Activated CD8-positive, alpha-beta T cell treated with anti-CD3 and anti-CD28 coated beads for 36 hours (primary cell): ENCODE measurements around the gene TYW3. TPM values are rescaled to one million over a fixed set of nuclear protein-coding genes. Genes with fewer than 3 reads are reported as not detected.
A peak's percentile ranks its signal among the peaks of the same experiment; 100 is the strongest.
"Not testable (repeated sequence)": the region's sequence is repeated elsewhere in the genome, so short reads cannot be mapped to it uniquely, and the experiment has no call there.

Experiments used
- ATAC-seq: fragments of 200-7000 bp; cut with Tn5 transposase; one replicate; pipeline ENCODE4 v1.10.0; 2021; ENCODE audit warnings: mild to moderate bottlenecking, moderate library complexity
- CTCF ChIA-PET: fragments of 350-600 bp; sonication (Branson Sonifier 250); formaldehyde crosslinking; loops from one replicate; lab custom pipeline; 2021; ENCODE audit warnings: antibody characterized with exemption; lab: Charles Lee
- POLR2A ChIA-PET: fragments of 350-600 bp; sonication (Branson Sonifier 250); formaldehyde crosslinking; loops from one replicate; lab custom pipeline; 2021; ENCODE audit warnings: antibody characterized with exemption; lab: Charles Lee
- DNase-seq: peaks from one replicate; pipeline ENCODE4 v3.0.0-alpha.2; 2020
- H3K27ac Mint-ChIP-seq: one replicate; pipeline ENCODE4 v1.8.0; 2021; ENCODE audit warnings: mild to moderate bottlenecking, mixed read lengths
- H3K27me3 Mint-ChIP-seq: one replicate; pipeline ENCODE4 v1.8.0; 2021; ENCODE audit warnings: mixed read lengths
- H3K36me3 Mint-ChIP-seq: one replicate; pipeline ENCODE4 v1.8.0; 2021; ENCODE audit warnings: low read depth, mixed read lengths
- H3K4me1 Mint-ChIP-seq: one replicate; pipeline ENCODE4 v1.8.0; 2021; ENCODE audit warnings: low read depth, mixed read lengths
- H3K4me3 Mint-ChIP-seq: one replicate; pipeline ENCODE4 v1.8.0; 2021; ENCODE audit warnings: mild to moderate bottlenecking, moderate library complexity, mixed read lengths
- H3K9me3 Mint-ChIP-seq: one replicate; pipeline ENCODE4 v1.8.0; 2021; ENCODE audit warnings: mixed read lengths
- CTCF ChIP-seq: fragments of 200-600 bp; IDR thresholded peaks from one replicate; pipeline ENCODE4 v1.8.0; 2022; ENCODE audit warnings: antibody characterized with exemption, mild to moderate bottlenecking
- intact Hi-C: fragments of 100-400 bp; cut with micrococcal nuclease; formaldehyde crosslinking; loops from one replicate; pipeline ENCODE4 v1.10.0; 2022
- total RNA-seq, 2 experiments: library from RNA; stranded (reverse); gene quantifications; one replicate each; pipeline ENCODE4 v1.2.3, GENCODE V29; 2021

Gene TYW3
- total RNA-seq, 2 experiments from 2014 or later = 22.0 to 24.4 TPM

- ChIA-PET POLR2A (no interaction called here), CTCF (interaction anchor here (0.7 kb wide), 1 partner anchor 20 kb away, joined by 3 read pairs; the partner anchor contains the start of genes CRYZ and TYW3)
- H3K9me3 Mint-ChIP-seq = peaks cover 14% of the 10 kb centered on the region
- no peaks in the 10 kb centered on the region for H3K27me3 Mint-ChIP-seq
- DNase-seq = no peak
- intact Hi-C loops = no loop called here
- peaks cover 62% of the 10 kb centered on the region for H3K36me3 Mint-ChIP-seq
- H3K4me1 Mint-ChIP-seq = peaks cover 7% of the 10 kb centered on the region
- no peak overlapping the region for H3K4me3 Mint-ChIP-seq
- no peak for ATAC-seq
- H3K27ac Mint-ChIP-seq = no peak overlapping the region
- no peak for TF ChIP-seq CTCF
Observed at GRCh38 chr1:74753104-74753503, 20.2 kb downstream of the TYW3 start.

- POLR2A ChIA-PET = no interaction called here
- CTCF ChIA-PET = interaction anchor here (0.7 kb wide), 1 partner anchor 16 kb away, joined by 3 read pairs; no protein-coding TSS in a partner anchor
- H3K36me3 Mint-ChIP-seq = peaks cover 65% of the 10 kb centered on the region
- intact Hi-C loops = no loop called here
- DNase-seq (no peak), ATAC-seq (peak; percentile 27)
- peaks cover 14% of the 10 kb centered on the region for H3K9me3 Mint-ChIP-seq
- H3K4me3 Mint-ChIP-seq = no peak overlapping the region
- H3K4me1 Mint-ChIP-seq = peaks cover 7% of the 10 kb centered on the region
- no peak for TF ChIP-seq CTCF
- H3K27me3 Mint-ChIP-seq = no peaks in the 10 kb centered on the region
- H3K27ac Mint-ChIP-seq = no peak overlapping the region
Observed at GRCh38 chr1:74755475-74755874, 22.5 kb downstream of the TYW3 start.

- H3K4me1 Mint-ChIP-seq, POLR2A ChIA-PET, ATAC-seq, H3K27me3 Mint-ChIP-seq, H3K4me3 Mint-ChIP-seq, H3K27ac Mint-ChIP-seq, intact Hi-C loops, DNase-seq: not testable (repeated sequence)
- Mint-ChIP-seq H3K9me3 (peaks cover 14% of the 10 kb centered on the region), H3K36me3 (peaks cover 70% of the 10 kb centered on the region)
- CTCF ChIA-PET = interaction anchor here (1.2 kb wide), 2 partner anchors 10 to 67 kb away, joined by 3 read pairs; no protein-coding TSS in a partner anchor
Observed at GRCh38 chr1:74756650-74757049, 23.7 kb downstream of the TYW3 start.

- intact Hi-C loops = no loop called here
- ATAC-seq (peak; percentile 84), DNase-seq (no peak)
- Mint-ChIP-seq H3K27ac (peak overlapping the region; percentile 72), H3K9me3 (peaks cover 2% of the 10 kb centered on the region), H3K4me3 (no peak overlapping the region), H3K36me3 (peaks cover 36% of the 10 kb centered on the region), H3K4me1 (peaks cover 18% of the 10 kb centered on the region), H3K27me3 (no peaks in the 10 kb centered on the region)
- ChIA-PET POLR2A (no interaction called here), CTCF (interaction anchor here (1.9 kb wide), 1 partner anchor 8 kb away, joined by 7 read pairs; no protein-coding TSS in a partner anchor)
- no peak for TF ChIP-seq CTCF
Observed at GRCh38 chr1:74763807-74764206, 30.9 kb downstream of the TYW3 start.

- peaks cover 25% of the 10 kb centered on the region for H3K36me3 Mint-ChIP-seq
- no peak for ATAC-seq
- ChIA-PET CTCF (interaction anchor here (1.0 to 1.3 kb wide), 2 partner anchors 9 to 33 kb away, joined by 3 to 4 read pairs; no protein-coding TSS in a partner anchor), POLR2A (no interaction called here)
- intact Hi-C loops = no loop called here
- H3K9me3 Mint-ChIP-seq = peaks cover 2% of the 10 kb centered on the region
- H3K27me3 Mint-ChIP-seq = no peaks in the 10 kb centered on the region
- H3K4me1 Mint-ChIP-seq = peaks cover 16% of the 10 kb centered on the region
- H3K4me3 Mint-ChIP-seq = no peak overlapping the region
- no peak for TF ChIP-seq CTCF
- DNase-seq = no peak
- H3K27ac Mint-ChIP-seq = no peak overlapping the region
Observed at GRCh38 chr1:74766579-74766978, 33.6 kb downstream of the TYW3 start.
